Measurements from ENCODE around the gene PLXDC2. TPM values are rescaled to one million over a fixed set of nuclear protein-coding genes. Genes with fewer than 3 reads are reported as not detected.

Gene PLXDC2
- total and polyA plus RNA-seq, 10 of the 15 experiments (the other 5 are each of a cell fraction or from before 2014, with no cell fraction given): 0.05 to 1.8 (median 0.14) TPM; not detected in 2

DNA sequence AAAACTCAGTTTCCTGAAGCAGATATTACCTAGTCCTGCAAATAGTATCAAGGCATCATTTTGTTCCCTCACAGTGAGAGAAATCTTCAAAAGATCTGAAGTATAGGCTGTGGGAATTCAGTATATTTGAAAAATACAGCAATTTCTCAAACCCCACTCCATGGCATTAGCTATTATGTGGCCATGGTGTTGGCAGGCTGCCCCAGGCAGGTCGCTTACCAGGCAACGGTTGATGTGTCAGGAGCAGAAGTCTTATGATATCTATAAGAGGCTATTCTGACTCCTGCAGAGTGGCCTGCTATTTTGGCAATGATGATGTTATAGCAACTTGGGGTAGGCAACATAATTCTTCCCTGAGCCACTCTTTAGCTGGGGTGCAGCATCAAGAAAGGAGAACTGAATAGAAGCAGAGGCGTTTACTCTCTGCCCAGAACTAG, 187.9 kb downstream of the PLXDC2 start:
- in situ Hi-C loops (cut with MboI) (no loop called here), intact Hi-C loops (cut with micrococcal nuclease; ENCODE audit: unreplicated experiment) (loop anchor here (5.0 kb wide), 1 partner anchor 102 kb away; no protein-coding TSS in a partner anchor)
- no peaks in the 10 kb centered on the region for H4K20me1 ChIP-seq (ENCODE audit: control insufficient read depth, insufficient read depth)
- peak; percentile 28 for DNase-seq (ENCODE audit: low read depth, low spot score)
- ATAC-seq: peak; percentile 85
- ChIA-PET POLR2A (interaction anchor here (1.3 to 2.4 kb wide), 2 partner anchors 43 to 58 kb away, joined by 4 to 8 read pairs; no protein-coding TSS in a partner anchor), SMC1A (ENCODE audit: uncharacterized antibody, unreplicated experiment) (interaction anchor here (0.6 to 2.9 kb wide), 23 partner anchors 9 to 184 kb away, joined by 3 to 17 read pairs (median 4); no protein-coding TSS in a partner anchor), CTCF (interaction anchor here (0.6 to 2.1 kb wide), 7 partner anchors 15 to 248 kb away, joined by 3 to 6 read pairs (median 3); no protein-coding TSS in a partner anchor), RAD21 (ENCODE audit: unreplicated experiment) (interaction anchor here (0.6 to 4.9 kb wide), 15 partner anchors 15 to 185 kb away, joined by 3 to 22 read pairs (median 4); no protein-coding TSS in a partner anchor)
- H3K79me2 ChIP-seq (ENCODE audit: control insufficient read depth, insufficient read depth, low read length): no peaks in the 10 kb centered on the region
- H3K4me2 ChIP-seq (ENCODE audit: control insufficient read depth, insufficient read depth): peak overlapping the region; percentile 59; the same call in 1 of the 2 replicates
- H3K4me1 ChIP-seq (ENCODE audit: control insufficient read depth, insufficient read depth, low read length): peaks cover 10% of the 10 kb centered on the region
- BruUV-seq (replicated peaks): no TSS peak
- no peaks in the 10 kb centered on the region for H3K9me3 ChIP-seq (replicated peaks; ENCODE audit: control insufficient read depth, insufficient read depth, low read length)
- H2AFZ ChIP-seq (ENCODE audit: control insufficient read depth, low read depth, low read length): peak overlapping the region; percentile 63
- no peaks in the 10 kb centered on the region for H3K27me3 ChIP-seq (replicated peaks in 1 of 2; ENCODE audit: control insufficient read depth in 2 of 2, insufficient read depth in 2 of 2, low read length in 1 of 2)
- 15% methylated on average over 3 of the region's 3 CpGs for WGBS (ENCODE audit: insufficient coverage, insufficient replicate concordance, low lambda C conversion rate, missing lambda C conversion rate)
- peak overlapping the region; percentile 75 for H3K27ac ChIP-seq (ENCODE audit: control insufficient read depth, insufficient read depth)
- no peaks in the 10 kb centered on the region for H3K36me3 ChIP-seq (ENCODE audit: control insufficient read depth in 2 of 2, insufficient read depth in 2 of 2, low read length in 1 of 2)
- TF ChIP-seq IKZF1 (conservative IDR thresholded peaks at IDR 0.05) (peak; percentile 57), NBN (IDR thresholded peaks at IDR 0.05) (peak; percentile 27; the same call in 1 of the 2 replicates), CHD1 (IDR thresholded peaks at IDR 0.05; ENCODE audit: low read depth, low read length) (0 out of 2 replicates have a peak, but pooled peaks have one; percentile 65), RELA (IDR thresholded peaks at IDR 0.05; ENCODE audit: borderline replicate concordance, partially characterized antibody) (no peak), SPI1 (IDR thresholded peaks at IDR 0.05; ENCODE audit: borderline replicate concordance, insufficient read depth, low read depth, low read length) (peak; percentile 49; the same call in 1 of the 2 replicates), MYC (IDR thresholded peaks at IDR 0.05; ENCODE audit: insufficient read depth, insufficient read length, insufficient replicate concordance, low read length, severe bottlenecking) (no peak), ETV6 (conservative IDR thresholded peaks at IDR 0.05 in 1 of 2, IDR thresholded peaks at IDR 0.05 in 1 of 2; ENCODE audit: borderline replicate concordance in 1 of 2, low read depth in 1 of 2) (no peak), RFX5 (IDR thresholded peaks at IDR 0.05; ENCODE audit: low read depth, low read length) (peak; percentile 73), GATAD2B (conservative IDR thresholded peaks at IDR 0.05; ENCODE audit: low read depth) (0 out of 2 replicates have a peak, but pooled peaks have one; percentile 40), IKZF2 (IDR thresholded peaks at IDR 0.05) (peak in 1 of 2 experiments; percentile 56; a peak in 2 of 4 replicates), MTA2 (IDR thresholded peaks at IDR 0.05; ENCODE audit: low read depth) (0 out of 2 replicates have a peak, but pooled peaks have one; percentile 64), DPF2 (IDR thresholded peaks at IDR 0.05) (peak; percentile 65; the same call in 1 of the 2 replicates), ATF7 (IDR thresholded peaks at IDR 0.05; ENCODE audit: low read depth) (peak; percentile 70; the same call in 1 of the 2 replicates)
- TF ChIP-seq, protein P1, sequence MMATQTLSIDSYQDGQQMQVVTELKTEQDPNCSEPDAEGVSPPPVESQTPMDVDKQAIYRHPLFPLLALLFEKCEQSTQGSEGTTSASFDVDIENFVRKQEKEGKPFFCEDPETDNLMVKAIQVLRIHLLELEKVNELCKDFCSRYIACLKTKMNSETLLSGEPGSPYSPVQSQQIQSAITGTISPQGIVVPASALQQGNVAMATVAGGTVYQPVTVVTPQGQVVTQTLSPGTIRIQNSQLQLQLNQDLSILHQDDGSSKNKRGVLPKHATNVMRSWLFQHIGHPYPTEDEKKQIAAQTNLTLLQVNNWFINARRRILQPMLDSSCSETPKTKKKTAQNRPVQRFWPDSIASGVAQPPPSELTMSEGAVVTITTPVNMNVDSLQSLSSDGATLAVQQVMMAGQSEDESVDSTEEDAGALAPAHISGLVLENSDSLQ (IDR thresholded peaks at IDR 0.05): no peak
- TF ChIP-seq, protein P2, sequence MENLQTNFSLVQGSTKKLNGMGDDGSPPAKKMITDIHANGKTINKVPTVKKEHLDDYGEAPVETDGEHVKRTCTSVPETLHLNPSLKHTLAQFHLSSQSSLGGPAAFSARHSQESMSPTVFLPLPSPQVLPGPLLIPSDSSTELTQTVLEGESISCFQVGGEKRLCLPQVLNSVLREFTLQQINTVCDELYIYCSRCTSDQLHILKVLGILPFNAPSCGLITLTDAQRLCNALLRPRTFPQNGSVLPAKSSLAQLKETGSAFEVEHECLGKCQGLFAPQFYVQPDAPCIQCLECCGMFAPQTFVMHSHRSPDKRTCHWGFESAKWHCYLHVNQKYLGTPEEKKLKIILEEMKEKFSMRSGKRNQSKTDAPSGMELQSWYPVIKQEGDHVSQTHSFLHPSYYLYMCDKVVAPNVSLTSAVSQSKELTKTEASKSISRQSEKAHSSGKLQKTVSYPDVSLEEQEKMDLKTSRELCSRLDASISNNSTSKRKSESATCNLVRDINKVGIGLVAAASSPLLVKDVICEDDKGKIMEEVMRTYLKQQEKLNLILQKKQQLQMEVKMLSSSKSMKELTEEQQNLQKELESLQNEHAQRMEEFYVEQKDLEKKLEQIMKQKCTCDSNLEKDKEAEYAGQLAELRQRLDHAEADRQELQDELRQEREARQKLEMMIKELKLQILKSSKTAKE (IDR thresholded peaks at IDR 0.05; ENCODE audit: low read depth, poor library complexity, severe bottlenecking): peak; percentile 39
- peak overlapping the region; percentile 19; the same call in 1 of the 2 replicates for H3K9ac ChIP-seq (ENCODE audit: control insufficient read depth, insufficient read depth, low read length)
- FAIRE-seq: no peak
- H3K4me3 ChIP-seq: no peak overlapping the region
